Posterior cingulate gyrus (tissue), 11 donors: Measurements from ENCODE around the gene MRM1.

Experiments
- DNase-seq, 10 donors: peaks; one replicate each; pipeline versions ENCODE4 v3.0.0 to v3.0.0-alpha.2; 2020 to 2021; ENCODE audit warnings: mixed read lengths in 3 of 10
- intact Hi-C: fragments of 100-400 bp; cut with DNase I; formaldehyde crosslinking; loops from one replicate; pipeline ENCODE4 v1.15.1; 2023

The MRM1 gene

DNA sequence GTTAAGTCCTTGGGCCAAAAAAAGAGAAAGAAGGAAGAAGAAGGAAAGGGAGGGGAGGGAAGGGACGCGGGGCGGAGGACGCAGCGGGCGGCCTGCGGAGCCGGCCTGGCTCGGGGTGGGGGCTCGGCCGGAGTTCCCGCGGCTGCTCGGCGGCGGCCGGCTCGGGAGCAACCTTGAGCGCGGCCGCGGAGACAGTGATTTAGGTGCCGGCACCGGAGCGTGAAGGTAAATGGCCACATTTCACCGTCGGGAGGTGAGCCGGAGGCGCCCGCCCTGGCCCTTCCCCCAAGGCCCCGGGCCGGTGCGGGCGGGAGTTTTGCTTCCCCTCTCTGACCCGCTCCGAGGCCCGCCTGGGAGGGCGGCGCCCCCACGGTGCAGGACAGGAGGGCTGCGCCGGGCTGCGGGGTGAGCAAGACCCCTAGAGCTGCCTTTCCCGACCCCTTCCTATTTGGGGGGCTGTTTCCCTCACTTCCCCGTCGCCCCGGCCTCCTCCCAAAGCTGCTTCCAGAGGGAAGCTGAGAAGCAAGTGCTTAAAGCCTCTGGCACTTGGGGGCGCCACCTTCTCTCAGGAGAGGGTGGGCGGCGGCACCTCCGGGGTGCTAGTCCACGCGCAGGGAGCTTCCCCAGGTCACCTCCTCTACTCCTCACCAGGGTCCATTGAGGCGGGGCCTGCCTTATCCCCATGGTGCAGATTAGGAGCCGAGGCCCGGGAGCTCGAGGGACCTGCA lies 56.5 kb downstream of the MRM1 start:
- intact Hi-C loops = no loop called here
- DNase-seq = peak in 1 of 10 donors; percentile 87
